ENCODE results near the gene KCTD12.

GRCh38 chr13:76925115-76925514 is 38.9 kb upstream of the KCTD12 start:
- TF ChIP-seq CTCF (IDR thresholded peaks at IDR 0.05; ENCODE audit: poor library complexity) (no peak), EZH2 (IDR thresholded peaks at IDR 0.05; ENCODE audit: borderline replicate concordance) (no peak), EZH2phosphoT487 (IDR thresholded peaks at IDR 0.05; ENCODE audit: low read depth, severe bottlenecking, unreplicated experiment) (no peak)

Data from hepatocyte (in vitro differentiated cells).